PC-3 (cell line): ENCODE data around the gene LCLAT1.

Experiments used
- EZH2phosphoT487 ChIP-seq: fragments of 300-600 bp; sonication (generic); IDR thresholded peaks from 2 replicates; pipeline ENCODE4 v1.6.1; 2018; ENCODE audit warnings: mild to moderate bottlenecking, antibody characterized with exemption, low read length, borderline replicate concordance
- TF ChIP-seq, protein P1 (sequence below): fragments of 300-600 bp; sonication (generic); conservative IDR thresholded peaks from 2 replicates; pipeline ENCODE4 v1.5.1; 2017; ENCODE audit warnings: antibody characterized with exemption, low read depth, mild to moderate bottlenecking, low read length

DNA sequence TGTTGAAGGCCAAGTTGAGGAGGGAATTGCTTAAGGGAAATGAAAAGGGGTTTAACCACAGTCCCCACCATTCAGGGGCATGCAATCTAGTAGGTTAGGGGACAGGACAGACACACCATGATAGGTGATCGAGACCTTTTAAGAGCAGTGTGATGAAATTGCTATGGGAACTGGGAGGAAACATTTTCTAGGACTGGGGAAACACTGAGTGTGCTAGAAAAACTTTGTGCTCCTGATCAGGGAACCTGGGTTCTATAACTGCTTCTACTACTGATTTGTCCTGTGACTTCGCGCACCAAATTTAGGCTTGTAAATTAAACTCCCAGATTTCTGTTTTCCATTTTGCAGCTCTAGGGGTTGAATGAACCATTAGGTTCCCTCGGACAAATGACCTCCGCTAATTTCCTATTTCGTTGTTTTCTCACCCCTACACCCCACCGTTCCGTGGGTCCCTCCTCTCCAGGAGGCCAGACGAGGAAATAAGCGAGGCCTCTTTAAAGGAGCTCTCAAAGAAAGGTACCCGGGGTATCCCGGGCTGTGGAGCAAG is 371 bp upstream of the LCLAT1 start:
- TF ChIP-seq, protein P1, sequence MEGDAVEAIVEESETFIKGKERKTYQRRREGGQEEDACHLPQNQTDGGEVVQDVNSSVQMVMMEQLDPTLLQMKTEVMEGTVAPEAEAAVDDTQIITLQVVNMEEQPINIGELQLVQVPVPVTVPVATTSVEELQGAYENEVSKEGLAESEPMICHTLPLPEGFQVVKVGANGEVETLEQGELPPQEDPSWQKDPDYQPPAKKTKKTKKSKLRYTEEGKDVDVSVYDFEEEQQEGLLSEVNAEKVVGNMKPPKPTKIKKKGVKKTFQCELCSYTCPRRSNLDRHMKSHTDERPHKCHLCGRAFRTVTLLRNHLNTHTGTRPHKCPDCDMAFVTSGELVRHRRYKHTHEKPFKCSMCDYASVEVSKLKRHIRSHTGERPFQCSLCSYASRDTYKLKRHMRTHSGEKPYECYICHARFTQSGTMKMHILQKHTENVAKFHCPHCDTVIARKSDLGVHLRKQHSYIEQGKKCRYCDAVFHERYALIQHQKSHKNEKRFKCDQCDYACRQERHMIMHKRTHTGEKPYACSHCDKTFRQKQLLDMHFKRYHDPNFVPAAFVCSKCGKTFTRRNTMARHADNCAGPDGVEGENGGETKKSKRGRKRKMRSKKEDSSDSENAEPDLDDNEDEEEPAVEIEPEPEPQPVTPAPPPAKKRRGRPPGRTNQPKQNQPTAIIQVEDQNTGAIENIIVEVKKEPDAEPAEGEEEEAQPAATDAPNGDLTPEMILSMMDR = no peak
- TF ChIP-seq EZH2phosphoT487 = no peak
